Mesenchymal stem cell (in vitro differentiated cells and primary cell): Measurements from ENCODE around the gene PTGS1.

ENCODE experiments used
- DNase-seq: peaks from one replicate; pipeline ENCODE4 v3.0.0-alpha.2; 2013
- H2AFZ ChIP-seq: one replicate; pipeline ENCODE4 v1.6.1; 2013; ENCODE audit warnings: low read depth, mild to moderate bottlenecking, control low read depth, inconsistent platforms, low read length, moderate library complexity
- H2AK5ac ChIP-seq: 2 replicates; pipeline ENCODE4 v1.6.1; 2013; ENCODE audit warnings: low read length, moderate library complexity, mild to moderate bottlenecking, inconsistent platforms; ENCODE audit not compliant: severe bottlenecking
- H2BK120ac ChIP-seq: one replicate; pipeline ENCODE4 v1.6.1; 2013; ENCODE audit warnings: low read depth, mild to moderate bottlenecking, inconsistent platforms, low read length, moderate library complexity
- H2BK12ac ChIP-seq, 2 experiments: one replicate each; pipeline ENCODE4 v1.6.1; 2013; ENCODE audit warnings: inconsistent platforms in 2 of 2, low read length in 2 of 2, mild to moderate bottlenecking in 2 of 2, moderate library complexity in 2 of 2, control low read depth in 1 of 2
- H2BK15ac ChIP-seq: one replicate; pipeline ENCODE4 v1.6.1; 2013; ENCODE audit warnings: mild to moderate bottlenecking, low read depth, inconsistent platforms; ENCODE audit not compliant: poor library complexity, severe bottlenecking
- H2BK5ac ChIP-seq: 2 replicates; pipeline ENCODE4 v1.6.1; 2013; ENCODE audit warnings: low read depth, mild to moderate bottlenecking, low read length, control low read depth, inconsistent platforms; ENCODE audit not compliant: poor library complexity, severe bottlenecking
- H3K14ac ChIP-seq, 2 experiments: one replicate each; pipeline ENCODE4 v1.6.1; 2013; ENCODE audit warnings: inconsistent platforms in 2 of 2, low read length in 2 of 2, control low read depth in 1 of 2, mild to moderate bottlenecking in 1 of 2, moderate library complexity in 1 of 2
- H3K18ac ChIP-seq, 2 experiments: one replicate each; pipeline ENCODE4 v1.6.1; 2013; ENCODE audit warnings: inconsistent platforms in 2 of 2, low read length in 2 of 2, control low read depth in 1 of 2, low read depth in 1 of 2, mild to moderate bottlenecking in 1 of 2
- H3K23ac ChIP-seq, 2 experiments: one replicate each; pipeline ENCODE4 v1.6.1; 2013; ENCODE audit warnings: inconsistent platforms in 2 of 2, low read length in 2 of 2, mild to moderate bottlenecking in 2 of 2, moderate library complexity in 2 of 2, control low read depth in 1 of 2
- H3K27ac ChIP-seq: 2 replicates; pipeline ENCODE4 v1.5.1; 2013; ENCODE audit warnings: mild to moderate bottlenecking, moderate library complexity, low read length, control low read depth, inconsistent platforms; ENCODE audit not compliant: poor library complexity, severe bottlenecking
- H3K27me3 ChIP-seq, 2 experiments: 2 replicates each; pipeline versions ENCODE4 v1.6.1 to v1.7.0; 2013; ENCODE audit warnings: low read length in 2 of 2, mild to moderate bottlenecking in 2 of 2, moderate library complexity in 2 of 2, control low read depth in 1 of 2, inconsistent platforms in 1 of 2; ENCODE audit not compliant: control insufficient read depth in 1 of 2, insufficient read depth in 1 of 2
- H3K36me3 ChIP-seq, 2 experiments: 2 replicates each; pipeline versions ENCODE4 v1.6.1 to v1.7.0; 2013; ENCODE audit warnings: low read length in 2 of 2, control low read depth in 1 of 2, inconsistent platforms in 1 of 2, low read depth in 1 of 2, mild to moderate bottlenecking in 1 of 2; ENCODE audit not compliant: insufficient read depth in 2 of 2, control insufficient read depth in 1 of 2
- H3K4ac ChIP-seq, 2 experiments: one replicate each; pipeline ENCODE4 v1.6.1; 2013; ENCODE audit warnings: inconsistent platforms in 2 of 2, low read length in 2 of 2, mild to moderate bottlenecking in 2 of 2, moderate library complexity in 2 of 2, control low read depth in 1 of 2, low read depth in 1 of 2
- H3K4me1 ChIP-seq: 2 replicates; pipeline ENCODE4 v1.6.1; 2013; ENCODE audit warnings: low read depth, low read length, control low read depth; ENCODE audit not compliant: control insufficient read depth, insufficient read depth
- H3K4me2 ChIP-seq: 2 replicates; pipeline ENCODE4 v1.6.1; 2013; ENCODE audit warnings: low read length, mild to moderate bottlenecking, inconsistent platforms; ENCODE audit not compliant: poor library complexity, severe bottlenecking
- H3K4me3 ChIP-seq, 2 experiments: 2 replicates each; pipeline versions ENCODE4 v1.5.1 to v1.7.0; 2013; ENCODE audit warnings: low read length in 2 of 2, mild to moderate bottlenecking in 2 of 2, control low read depth in 1 of 2, low read depth in 1 of 2; ENCODE audit not compliant: insufficient read depth in 1 of 2
- H3K79me1 ChIP-seq: replicated peaks from 2 replicates; pipeline ENCODE4 v1.6.1; 2013; ENCODE audit warnings: mild to moderate bottlenecking, control low read depth, low read length, inconsistent platforms; ENCODE audit not compliant: poor library complexity, severe bottlenecking
- H3K9ac ChIP-seq: 2 replicates; pipeline ENCODE4 v1.7.0; 2013; ENCODE audit warnings: mild to moderate bottlenecking, low read length, moderate library complexity
- H3K9me3 ChIP-seq: 2 replicates; pipeline ENCODE4 v1.7.0; 2013; ENCODE audit warnings: mild to moderate bottlenecking, low read length; ENCODE audit not compliant: control insufficient read depth
- H4K8ac ChIP-seq: one replicate; pipeline ENCODE4 v1.6.1; 2013; ENCODE audit warnings: inconsistent platforms, mild to moderate bottlenecking, low read length, moderate library complexity
- H4K91ac ChIP-seq: one replicate; pipeline ENCODE4 v1.6.1; 2013; ENCODE audit warnings: mild to moderate bottlenecking, low read length, inconsistent platforms
- WGBS: methylation state at CpG from one replicate; pipeline ENCODE4 v1.1.7; 2013; ENCODE audit warnings: mixed read lengths; 5-methylcytosine and 5-hydroxymethylcytosine counted together

Gene PTGS1

DNA sequence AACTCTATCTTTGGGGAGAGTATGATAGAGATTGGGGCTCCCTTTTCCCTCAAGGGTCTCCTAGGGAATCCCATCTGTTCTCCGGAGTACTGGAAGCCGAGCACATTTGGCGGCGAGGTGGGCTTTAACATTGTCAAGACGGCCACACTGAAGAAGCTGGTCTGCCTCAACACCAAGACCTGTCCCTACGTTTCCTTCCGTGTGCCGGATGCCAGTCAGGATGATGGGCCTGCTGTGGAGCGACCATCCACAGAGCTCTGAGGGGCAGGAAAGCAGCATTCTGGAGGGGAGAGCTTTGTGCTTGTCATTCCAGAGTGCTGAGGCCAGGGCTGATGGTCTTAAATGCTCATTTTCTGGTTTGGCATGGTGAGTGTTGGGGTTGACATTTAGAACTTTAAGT lies 21.5 kb downstream of the PTGS1 start:
- H3K4me1 ChIP-seq, result peaks cover 11% of the 10 kb centered on the region
- WGBS, result 77% methylated on average over 9 of the region's 9 CpGs

DNA sequence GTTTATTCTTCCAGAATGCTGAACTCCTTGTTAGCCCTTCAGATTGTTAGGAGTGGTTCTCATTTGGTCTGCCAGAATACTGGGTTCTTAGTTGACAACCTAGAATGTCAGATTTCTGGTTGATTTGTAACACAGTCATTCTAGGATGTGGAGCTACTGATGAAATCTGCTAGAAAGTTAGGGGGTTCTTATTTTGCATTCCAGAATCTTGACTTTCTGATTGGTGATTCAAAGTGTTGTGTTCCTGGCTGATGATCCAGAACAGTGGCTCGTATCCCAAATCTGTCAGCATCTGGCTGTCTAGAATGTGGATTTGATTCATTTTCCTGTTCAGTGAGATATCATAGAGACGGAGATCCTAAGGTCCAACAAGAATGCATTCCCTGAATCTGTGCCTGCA lies 21.9 kb downstream of the PTGS1 start:
- Histone ChIP-seq H2BK12ac (no peak overlapping the region), H3K4ac (no peak overlapping the region), H3K36me3 (peaks cover 0 to 32% of the 10 kb centered on the region in 2 experiments), H3K27ac (no peak overlapping the region), H3K27me3 (no peaks in the 10 kb centered on the region), H3K4me2 (no peak overlapping the region), H4K91ac (no peak overlapping the region), H2BK15ac (no peak overlapping the region), H4K8ac (no peak overlapping the region), H2AFZ (no peak overlapping the region), H3K9ac (no peak overlapping the region), H3K23ac (no peak overlapping the region), H2AK5ac (no peak overlapping the region), H2BK5ac (no peak overlapping the region), H3K14ac (no peak overlapping the region), H3K4me3 (no peak overlapping the region), H2BK120ac (no peak overlapping the region), H3K9me3 (no peaks in the 10 kb centered on the region), H3K18ac (no peak overlapping the region), H3K4me1 (peaks cover 11% of the 10 kb centered on the region), H3K79me1 (no peaks in the 10 kb centered on the region)
- no peak for DNase-seq
- 88% methylated on average over 2 of the region's 2 CpGs for WGBS

More for the DNA sequence above, 21.5 kb downstream of the PTGS1 start:
- Histone ChIP-seq H2BK5ac (no peak overlapping the region), H3K23ac (no peak overlapping the region), H4K8ac (no peak overlapping the region), H2BK120ac (no peak overlapping the region), H3K18ac (no peak overlapping the region), H2AFZ (no peak overlapping the region), H2AK5ac (no peak overlapping the region), H3K79me1 (no peaks in the 10 kb centered on the region), H2BK15ac (no peak overlapping the region), H3K4me3 (no peak overlapping the region), H3K27me3 (no peaks in the 10 kb centered on the region), H2BK12ac (no peak overlapping the region), H3K4me2 (no peak overlapping the region), H3K36me3 (peaks cover 0 to 36% of the 10 kb centered on the region in 2 experiments), H3K9me3 (no peaks in the 10 kb centered on the region), H4K91ac (no peak overlapping the region), H3K27ac (no peak overlapping the region), H3K14ac (no peak overlapping the region), H3K9ac (no peak overlapping the region), H3K4ac (no peak overlapping the region)
- no peak for DNase-seq

DNA sequence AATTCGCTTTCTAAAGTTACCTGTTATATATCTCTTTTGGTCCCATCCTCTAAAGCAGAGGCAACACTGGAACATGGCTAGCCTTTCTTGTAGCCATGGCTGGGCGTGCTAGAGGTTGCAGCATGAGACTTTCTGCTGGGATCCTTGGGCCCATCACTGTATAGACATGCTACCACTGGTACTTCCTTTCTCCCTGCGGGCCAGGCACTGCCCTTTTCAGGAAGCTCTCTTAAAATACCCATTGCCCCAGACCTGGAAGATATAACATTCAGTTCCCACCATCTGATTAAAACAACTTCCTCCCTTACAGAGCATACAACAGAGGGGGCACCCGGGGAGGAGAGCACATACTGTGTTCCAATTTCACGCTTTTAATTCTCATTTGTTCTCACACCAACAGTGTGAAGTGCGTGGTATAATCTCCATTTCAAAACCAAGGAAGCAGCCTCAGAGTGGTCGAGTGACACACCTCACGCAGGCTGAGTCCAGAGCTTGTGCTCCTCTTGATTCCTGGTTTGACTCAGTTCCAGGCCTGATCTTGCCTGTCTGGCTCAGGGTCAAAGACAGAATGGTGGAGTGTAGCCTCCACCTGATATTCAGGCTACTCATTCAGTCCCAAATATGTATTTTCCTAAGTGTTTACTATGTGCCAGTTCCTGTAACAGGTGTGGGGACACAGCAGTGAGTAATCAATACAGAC lies 22.6 kb downstream of the PTGS1 start:
- H2BK12ac ChIP-seq, result no peak overlapping the region

DNA sequence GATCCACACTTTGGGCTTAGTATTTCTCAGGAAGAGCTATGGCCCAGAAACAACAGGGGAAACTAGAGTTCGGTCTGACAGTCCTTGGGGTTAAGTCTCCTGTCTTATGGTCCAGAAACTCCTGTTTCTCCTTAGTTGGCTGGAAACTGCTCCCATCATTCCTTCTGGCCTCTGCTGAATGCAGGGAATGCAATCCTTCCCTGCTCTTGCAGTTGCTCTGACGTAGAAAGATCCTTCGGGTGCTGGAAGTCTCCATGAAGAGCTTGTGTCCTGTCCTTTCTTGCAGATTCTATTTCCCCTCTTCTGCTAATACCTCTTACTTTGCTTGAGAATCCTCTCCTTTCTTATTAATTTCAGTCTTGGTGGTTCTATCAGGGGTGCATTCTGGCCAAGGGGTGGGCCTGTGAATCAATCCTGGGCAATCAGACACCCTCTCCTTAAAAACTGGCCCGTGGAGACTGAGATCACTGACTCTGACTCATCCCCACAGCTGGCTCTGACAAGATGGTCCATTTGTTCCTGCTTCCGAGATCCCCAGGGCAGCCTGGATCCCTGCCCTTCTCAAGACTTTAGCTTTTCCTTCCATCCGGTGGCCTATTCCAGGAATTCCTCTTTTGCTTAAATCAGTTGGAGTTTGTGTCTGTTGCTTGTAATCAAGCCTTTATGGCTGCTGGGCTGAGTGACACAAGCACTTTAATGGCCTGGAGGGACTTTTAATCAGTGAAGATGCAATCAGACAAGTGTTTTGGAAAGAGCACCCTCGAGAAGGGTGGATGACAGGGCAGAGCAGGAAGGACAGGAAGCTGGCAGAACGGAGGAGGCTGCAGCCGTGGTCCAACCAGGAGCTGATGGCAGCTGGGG lies 23.7 kb downstream of the PTGS1 start:
- peak; percentile 58 for DNase-seq
- Histone ChIP-seq H2AK5ac (peak overlapping the region; percentile 38), H2BK5ac (no peak overlapping the region), H3K9ac (peak overlapping the region; percentile 80), H2AFZ (no peak overlapping the region), H3K27ac (peak overlapping the region; percentile 24), H4K8ac (no peak overlapping the region), H3K79me1 (no peaks in the 10 kb centered on the region), H3K4me1 (peaks cover 11% of the 10 kb centered on the region), H3K27me3 (no peaks in the 10 kb centered on the region), H3K9me3 (no peaks in the 10 kb centered on the region), H2BK15ac (no peak overlapping the region), H3K36me3 (peaks cover 0 to 19% of the 10 kb centered on the region in 2 experiments), H3K18ac (no peak overlapping the region), H2BK120ac (no peak overlapping the region), H3K4ac (no peak overlapping the region), H3K4me3 (peak overlapping the region in 1 of 2 experiments; percentile 32), H3K23ac (no peak overlapping the region), H3K14ac (no peak overlapping the region), H2BK12ac (no peak overlapping the region), H3K4me2 (no peak overlapping the region), H4K91ac (no peak overlapping the region)
- WGBS, result 58% methylated on average over 9 of the region's 9 CpGs

More for the DNA sequence above, 22.6 kb downstream of the PTGS1 start:
- Histone ChIP-seq H3K9ac (peak overlapping the region; percentile 80), H3K36me3 (peaks cover 0 to 25% of the 10 kb centered on the region in 2 experiments), H3K4me2 (no peak overlapping the region), H2AFZ (no peak overlapping the region), H3K23ac (no peak overlapping the region), H3K27me3 (no peaks in the 10 kb centered on the region), H2BK120ac (no peak overlapping the region), H3K27ac (no peak overlapping the region), H3K4me3 (no peak overlapping the region), H3K18ac (no peak overlapping the region), H3K79me1 (no peaks in the 10 kb centered on the region), H4K91ac (no peak overlapping the region), H3K4ac (no peak overlapping the region), H3K4me1 (peaks cover 11% of the 10 kb centered on the region), H2BK15ac (no peak overlapping the region), H4K8ac (no peak overlapping the region), H2AK5ac (no peak overlapping the region), H3K14ac (no peak overlapping the region), H2BK5ac (no peak overlapping the region), H3K9me3 (no peaks in the 10 kb centered on the region)
- no peak for DNase-seq
- WGBS, result 66% methylated on average over 8 of the region's 8 CpGs
